Gastrocnemius medialis (tissue), 4 donors: ENCODE results near the gene PDCD1. TPM values are rescaled to one million over a fixed set of nuclear protein-coding genes. Genes with fewer than 3 reads are reported as not detected.

Experiments used
- ATAC-seq, 2 donors: fragments of 150-250 bp; one replicate each; pipeline ENCODE4 v1.9.1; 2016
- DNase-seq, 2 donors: peaks; one replicate each; pipeline ENCODE4 v3.0.0-alpha.2; 2019
- H3K27ac ChIP-seq, 4 donors: fragments of 200-600 bp; sonication (generic); 1 replicate in 1 of 4; 2 replicates in 3 of 4; pipeline ENCODE4 v1.5.1; 2016 to 2018; ENCODE audit warnings: mild to moderate bottlenecking in 2 of 4, moderate library complexity in 1 of 4
- H3K27me3 ChIP-seq, 3 donors: fragments of 200-600 bp; sonication (generic) in 2 of 3; 1 replicate in 1 of 3; 2 replicates in 2 of 3; pipeline versions ENCODE4 v1.5.1 to v1.6.0; 2016 to 2019; ENCODE audit warnings: mild to moderate bottlenecking in 1 of 3, moderate library complexity in 1 of 3
- H3K36me3 ChIP-seq, 2 donors: fragments of 200-600 bp; sonication (generic) in 1 of 2; one replicate each; pipeline ENCODE4 v1.5.1; 2017 to 2018
- H3K4me1 ChIP-seq, 2 donors: fragments of 200-600 bp; sonication (generic) in 1 of 2; one replicate each; pipeline ENCODE4 v1.5.1; 2016 to 2017; ENCODE audit warnings: mild to moderate bottlenecking in 2 of 2
- H3K4me3 ChIP-seq, 4 donors: fragments of 200-600 bp; sonication (generic) in 3 of 4; 1 replicate in 1 of 4; 2 replicates in 3 of 4; pipeline ENCODE4 v1.5.1; 2016 to 2019; ENCODE audit warnings: mild to moderate bottlenecking in 2 of 4
- H3K9me3 ChIP-seq, 3 donors: fragments of 200-600 bp; sonication (generic) in 2 of 3; 1 replicate in 1 of 3; 2 replicates in 2 of 3; pipeline ENCODE4 v1.5.1; 2016 to 2019
- POLR2A ChIP-seq, 2 donors: fragments of 450-650 bp; IDR thresholded peaks; one replicate each; pipeline ENCODE4 v1.6.1; 2017; ENCODE audit warnings: antibody characterized with exemption in 2 of 2, mild to moderate bottlenecking in 2 of 2, moderate library complexity in 2 of 2
- in situ Hi-C, 4 donors: fragments of 200-750 bp; cut with MboI; loops; one replicate each; pipeline versions ENCODE4 v1.15.0 to v1.8.0; 2017; ENCODE audit warnings: low sequenced_read_pairs in 4 of 4
- intact Hi-C: fragments of 100-400 bp; cut with DNase I; formaldehyde crosslinking; loops from one replicate; pipeline ENCODE4 v1.15.1; 2023; ENCODE audit warnings: low total_unique reads
- total RNA-seq, 4 donors: library from RNA; depleted of rRNA; stranded (reverse); fragments of >200 nt; gene quantifications; one replicate each; pipeline versions ENCODE4 v1.1.0 to v1.2.3, GENCODE V29; 2016
- TF ChIP-seq, protein P1 (sequence below), 5 experiments: fragments of 450-650 bp in 3 of 5; fragments of 200-600 bp in 2 of 5; sonication (generic) in 2 of 5; IDR thresholded peaks in 4 of 5; conservative IDR thresholded peaks in 1 of 5; 1 replicate in 4 of 5; 2 replicates in 1 of 5; pipeline ENCODE4 v1.5.1; 2016 to 2019; ENCODE audit warnings: antibody characterized with exemption in 5 of 5, mild to moderate bottlenecking in 3 of 5, moderate library complexity in 3 of 5

The PDCD1 gene
- total RNA-seq, 4 donors from 2014 or later: 0.13 TPM; not detected in 3

DNA sequence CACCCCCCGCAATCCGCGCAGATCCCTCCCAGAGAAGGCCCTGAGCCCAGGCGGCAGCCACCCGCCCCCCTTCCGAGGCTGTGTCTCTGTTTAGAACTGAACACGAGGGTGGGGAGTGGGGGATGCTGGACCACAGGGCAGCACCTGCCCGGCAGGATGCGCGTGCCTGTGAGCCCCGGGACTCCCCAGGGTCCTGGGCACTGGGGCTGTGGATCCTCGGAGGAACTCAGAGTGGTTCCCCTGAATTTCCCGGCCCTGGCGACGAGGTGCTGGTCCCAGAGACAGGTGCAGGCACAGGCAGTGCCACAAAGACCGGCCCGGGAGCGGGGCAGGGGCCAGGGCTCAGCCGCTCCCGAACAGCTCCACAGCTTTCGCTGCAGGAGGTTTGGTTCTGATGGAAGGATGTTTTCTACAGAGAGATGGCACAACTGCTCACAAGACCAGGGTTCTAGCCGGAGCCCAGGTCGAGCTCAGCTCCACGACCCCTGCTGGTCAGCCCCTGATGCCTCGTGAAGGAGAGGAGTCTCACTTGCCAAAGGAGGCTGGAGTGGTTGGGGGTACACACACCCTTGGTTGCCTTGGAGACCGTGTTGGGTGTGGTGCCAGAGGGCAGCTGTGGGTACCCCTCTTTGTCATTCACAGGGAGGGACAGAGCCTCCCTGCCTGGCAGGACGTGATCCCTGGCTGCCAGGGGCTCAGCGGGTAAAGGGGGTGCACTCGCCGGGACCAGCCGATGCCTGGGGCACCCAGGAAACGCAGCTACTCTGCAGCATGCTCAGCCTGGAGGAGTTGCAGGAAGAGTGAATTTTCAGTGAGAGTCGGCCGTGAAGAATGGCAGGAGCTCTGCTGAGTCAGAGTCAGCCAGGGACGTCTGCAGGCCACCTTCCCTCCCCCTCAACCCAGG, 54.1 kb downstream of the PDCD1 start:
- peak in 1 of 2 donors; percentile 7 for ATAC-seq

DNA sequence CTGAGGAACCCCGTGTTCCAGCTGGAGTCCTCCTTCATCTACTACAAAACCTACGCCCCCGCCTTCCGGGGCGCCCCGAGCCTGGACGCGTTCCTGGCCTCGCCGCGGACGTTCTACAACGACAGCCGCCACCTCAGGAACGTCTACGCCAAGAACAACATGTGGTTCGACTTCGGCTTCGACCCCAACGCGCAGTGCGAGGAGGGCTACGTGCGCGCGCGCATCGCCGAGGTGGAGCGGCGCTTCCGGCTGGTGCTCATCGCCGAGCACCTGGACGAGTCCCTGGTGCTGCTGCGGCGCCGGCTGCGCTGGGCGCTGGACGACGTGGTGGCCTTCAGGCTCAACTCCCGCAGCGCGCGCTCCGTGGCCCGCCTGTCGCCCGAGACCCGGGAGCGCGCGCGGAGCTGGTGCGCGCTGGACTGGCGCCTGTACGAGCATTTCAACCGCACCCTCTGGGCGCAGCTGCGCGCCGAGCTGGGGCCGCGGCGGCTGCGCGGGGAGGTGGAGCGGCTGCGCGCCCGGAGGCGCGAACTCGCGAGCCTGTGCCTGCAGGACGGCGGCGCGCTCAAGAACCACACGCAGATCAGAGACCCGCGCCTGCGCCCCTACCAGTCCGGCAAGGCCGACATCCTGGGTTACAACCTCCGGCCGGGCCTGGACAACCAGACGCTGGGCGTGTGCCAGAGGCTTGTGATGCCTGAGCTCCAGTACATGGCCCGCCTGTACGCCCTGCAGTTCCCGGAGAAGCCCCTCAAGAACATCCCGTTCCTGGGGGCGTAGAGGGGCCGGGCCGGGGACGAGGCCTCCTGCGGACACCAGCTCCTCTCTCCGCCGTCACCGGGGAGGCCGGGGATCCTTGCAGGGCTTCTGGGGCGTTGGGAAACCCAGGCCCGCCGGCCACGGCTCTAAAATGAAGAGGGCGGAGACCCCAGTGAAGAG, 55.0 kb downstream of the PDCD1 start:
- no peaks in the 10 kb centered on the region for H3K36me3 ChIP-seq
- peaks cover 7 to 13% of the 10 kb centered on the region in 2 donors for H3K4me1 ChIP-seq
- no peaks in the 10 kb centered on the region for H3K9me3 ChIP-seq
- intact Hi-C loops (no loop called here), in situ Hi-C loops (no loop called here)
- peak overlapping the region in 2 of 4 donors; percentile 36 to 45 for H3K27ac ChIP-seq
- peaks cover 0 to 10% (median 8%) of the 10 kb centered on the region in 3 donors for H3K27me3 ChIP-seq
- TF ChIP-seq, protein P1, sequence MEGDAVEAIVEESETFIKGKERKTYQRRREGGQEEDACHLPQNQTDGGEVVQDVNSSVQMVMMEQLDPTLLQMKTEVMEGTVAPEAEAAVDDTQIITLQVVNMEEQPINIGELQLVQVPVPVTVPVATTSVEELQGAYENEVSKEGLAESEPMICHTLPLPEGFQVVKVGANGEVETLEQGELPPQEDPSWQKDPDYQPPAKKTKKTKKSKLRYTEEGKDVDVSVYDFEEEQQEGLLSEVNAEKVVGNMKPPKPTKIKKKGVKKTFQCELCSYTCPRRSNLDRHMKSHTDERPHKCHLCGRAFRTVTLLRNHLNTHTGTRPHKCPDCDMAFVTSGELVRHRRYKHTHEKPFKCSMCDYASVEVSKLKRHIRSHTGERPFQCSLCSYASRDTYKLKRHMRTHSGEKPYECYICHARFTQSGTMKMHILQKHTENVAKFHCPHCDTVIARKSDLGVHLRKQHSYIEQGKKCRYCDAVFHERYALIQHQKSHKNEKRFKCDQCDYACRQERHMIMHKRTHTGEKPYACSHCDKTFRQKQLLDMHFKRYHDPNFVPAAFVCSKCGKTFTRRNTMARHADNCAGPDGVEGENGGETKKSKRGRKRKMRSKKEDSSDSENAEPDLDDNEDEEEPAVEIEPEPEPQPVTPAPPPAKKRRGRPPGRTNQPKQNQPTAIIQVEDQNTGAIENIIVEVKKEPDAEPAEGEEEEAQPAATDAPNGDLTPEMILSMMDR (IDR thresholded peaks at IDR 0.05 in 4 of 5, conservative IDR thresholded peaks at IDR 0.05 in 1 of 5): no peak
- TF ChIP-seq POLR2A (IDR thresholded peaks at IDR 0.05): peak in 1 of 2 donors; percentile 25
- ATAC-seq (peak; percentile 31 to 47), DNase-seq (peak in 1 of 2 donors; percentile 49)
- peak overlapping the region; percentile 42 to 52 (median 45) for H3K4me3 ChIP-seq

More for the DNA sequence above, 54.1 kb downstream of the PDCD1 start:
- H3K36me3 ChIP-seq: no peaks in the 10 kb centered on the region
- peak in 1 of 2 donors; percentile 18 for DNase-seq
- peaks cover 7 to 16% of the 10 kb centered on the region in 2 donors for H3K4me1 ChIP-seq
- H3K27ac ChIP-seq: peak overlapping the region in 2 of 4 donors; percentile 36 to 45
- no peak for TF ChIP-seq POLR2A (IDR thresholded peaks at IDR 0.05)
- TF ChIP-seq, protein P1 (IDR thresholded peaks at IDR 0.05 in 4 of 5, conservative IDR thresholded peaks at IDR 0.05 in 1 of 5): no peak
- no peaks in the 10 kb centered on the region for H3K9me3 ChIP-seq
- in situ Hi-C loops (no loop called here), intact Hi-C loops (no loop called here)
- H3K27me3 ChIP-seq: peaks cover 0 to 10% (median 8%) of the 10 kb centered on the region in 3 donors
- H3K4me3 ChIP-seq: peak overlapping the region; percentile 42 to 52 (median 45)

DNA sequence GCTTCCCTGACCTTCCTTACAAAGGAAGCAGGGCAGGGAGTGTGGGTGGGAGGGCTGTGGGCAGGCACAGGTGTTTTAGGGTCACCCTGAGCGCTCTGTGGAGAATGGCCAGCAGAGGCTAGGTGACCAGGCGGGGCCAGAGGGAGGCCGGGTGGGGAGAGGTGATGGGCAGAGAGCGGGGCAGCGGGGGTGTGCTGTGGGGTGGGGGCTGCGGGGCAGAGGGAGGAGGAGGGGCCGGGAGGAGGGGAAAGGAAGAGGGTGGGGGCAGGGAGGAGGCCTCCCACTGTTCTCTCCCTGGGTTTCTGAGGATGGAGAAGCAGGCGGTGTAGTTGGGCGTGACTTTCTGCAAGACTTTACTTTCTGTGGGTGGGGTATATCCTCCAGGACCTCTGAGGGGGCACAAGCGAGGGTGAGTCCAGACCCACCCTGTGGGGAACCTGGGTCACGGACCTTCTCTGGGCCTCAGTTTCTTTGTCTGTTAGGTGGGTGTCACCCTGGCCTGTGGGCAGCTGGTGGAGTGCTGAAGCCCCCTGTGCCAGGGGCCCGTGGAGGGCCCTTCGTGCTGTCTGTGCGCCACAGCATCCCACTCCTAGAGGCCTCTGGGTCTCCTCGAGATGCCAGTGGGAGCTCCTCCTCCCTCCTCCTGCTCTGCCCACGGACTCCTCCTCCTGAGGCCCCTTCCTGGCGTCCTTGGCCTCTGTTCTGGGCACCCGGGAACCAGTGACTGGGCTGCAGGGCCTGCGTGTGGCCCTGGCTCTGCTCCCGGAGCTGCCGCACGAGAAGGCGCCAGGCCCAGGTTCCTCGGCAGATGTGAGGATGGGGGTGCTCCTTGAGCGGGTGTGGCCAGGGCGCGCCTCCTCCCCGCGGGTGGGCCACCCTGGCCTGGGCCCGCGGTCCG, 56.0 kb downstream of the PDCD1 start:
- peak overlapping the region in 1 of 4 donors; percentile 42 for H3K4me3 ChIP-seq
- ATAC-seq (no peak), DNase-seq (peak in 1 of 2 donors; percentile 10)

More for the DNA sequence above, 56.0 kb downstream of the PDCD1 start:
- intact Hi-C loops (no loop called here), in situ Hi-C loops (no loop called here)
- Histone ChIP-seq H3K27me3 (peaks cover 0 to 10% (median 8%) of the 10 kb centered on the region in 3 donors), H3K4me1 (peaks cover 7 to 13% of the 10 kb centered on the region in 2 donors), H3K9me3 (no peaks in the 10 kb centered on the region), H3K36me3 (no peaks in the 10 kb centered on the region), H3K27ac (no peak overlapping the region)
- TF ChIP-seq, protein P1 (IDR thresholded peaks at IDR 0.05 in 4 of 5, conservative IDR thresholded peaks at IDR 0.05 in 1 of 5): no peak
- TF ChIP-seq POLR2A (IDR thresholded peaks at IDR 0.05): no peak
